ENCODE data around the gene GNAI3.
A peak's percentile ranks its signal among the peaks of the same experiment; 100 is the strongest.

GNAI3 gene

GRCh38 chr1:109513110-109513710 is 35.2 kb upstream of the GNAI3 start:
- Mint-ChIP-seq H3K27ac (no peak overlapping the region), H3K27me3 (ENCODE audit: low read depth) (peaks cover 45% of the 10 kb centered on the region), H3K4me3 (no peak overlapping the region), H3K9me3 (no peaks in the 10 kb centered on the region), H3K4me1 (ENCODE audit: low read depth) (peaks cover 9% of the 10 kb centered on the region), H3K36me3 (ENCODE audit: low read depth) (no peaks in the 10 kb centered on the region)
- DNase-seq (ENCODE audit: low spot score) = no peak

GRCh38 chr1:109514846-109515245 is 33.6 kb upstream of the GNAI3 start:
- peaks cover 4% of the 10 kb centered on the region for H3K4me1 Mint-ChIP-seq (ENCODE audit: low read depth)

GRCh38 chr1:109516872-109517271 is 31.5 kb upstream of the GNAI3 start:
- no peak for DNase-seq (ENCODE audit: low spot score)
- H3K27ac Mint-ChIP-seq = no peak overlapping the region
- H3K9me3 Mint-ChIP-seq = no peaks in the 10 kb centered on the region
- H3K36me3 Mint-ChIP-seq (ENCODE audit: low read depth) = no peaks in the 10 kb centered on the region
- peaks cover 18% of the 10 kb centered on the region for H3K27me3 Mint-ChIP-seq (ENCODE audit: low read depth)
- H3K4me3 Mint-ChIP-seq = no peak overlapping the region
- H3K4me1 Mint-ChIP-seq (ENCODE audit: low read depth) = no peaks in the 10 kb centered on the region

More at GRCh38 chr1:109514846-109515245, 33.6 kb upstream of the GNAI3 start:
- peaks cover 33% of the 10 kb centered on the region for H3K27me3 Mint-ChIP-seq (ENCODE audit: low read depth)
- no peak for DNase-seq (ENCODE audit: low spot score)
- no peaks in the 10 kb centered on the region for H3K9me3 Mint-ChIP-seq
- H3K4me3 Mint-ChIP-seq = no peak overlapping the region
- no peak overlapping the region for H3K27ac Mint-ChIP-seq
- H3K36me3 Mint-ChIP-seq (ENCODE audit: low read depth) = no peaks in the 10 kb centered on the region

- H3K4me1 Mint-ChIP-seq (ENCODE audit: low read depth) = no peaks in the 10 kb centered on the region
- no peak overlapping the region for H3K4me3 Mint-ChIP-seq
- no peak for DNase-seq (ENCODE audit: low spot score)
- H3K27me3 Mint-ChIP-seq (ENCODE audit: low read depth) = peaks cover 19% of the 10 kb centered on the region
- no peak overlapping the region for H3K27ac Mint-ChIP-seq
- H3K9me3 Mint-ChIP-seq = no peaks in the 10 kb centered on the region
- H3K36me3 Mint-ChIP-seq (ENCODE audit: low read depth) = no peaks in the 10 kb centered on the region
These were observed 31.1 kb upstream of the GNAI3 start for GRCh38 chr1:109517337-109517736.

GRCh38 chr1:109521002-109521951 is 27.1 kb upstream of the GNAI3 start:
- H3K27ac Mint-ChIP-seq = no peak overlapping the region
- no peak for DNase-seq (ENCODE audit: low spot score)
- peaks cover 26% of the 10 kb centered on the region for H3K27me3 Mint-ChIP-seq (ENCODE audit: low read depth)
- no peak overlapping the region for H3K4me3 Mint-ChIP-seq
- no peaks in the 10 kb centered on the region for H3K4me1 Mint-ChIP-seq (ENCODE audit: low read depth)
- no peaks in the 10 kb centered on the region for H3K36me3 Mint-ChIP-seq (ENCODE audit: low read depth)
- H3K9me3 Mint-ChIP-seq = no peaks in the 10 kb centered on the region

GRCh38 chr1:109522026-109522425 is 26.4 kb upstream of the GNAI3 start:
- H3K4me1 Mint-ChIP-seq (ENCODE audit: low read depth) = no peaks in the 10 kb centered on the region
- no peak for DNase-seq (ENCODE audit: low spot score)
- no peaks in the 10 kb centered on the region for H3K36me3 Mint-ChIP-seq (ENCODE audit: low read depth)
- no peaks in the 10 kb centered on the region for H3K9me3 Mint-ChIP-seq
- H3K27ac Mint-ChIP-seq = no peak overlapping the region
- H3K4me3 Mint-ChIP-seq = no peak overlapping the region
- peaks cover 25% of the 10 kb centered on the region for H3K27me3 Mint-ChIP-seq (ENCODE audit: low read depth)

GRCh38 chr1:109523706-109524105 is 24.7 kb upstream of the GNAI3 start:
- no peak overlapping the region for H3K27ac Mint-ChIP-seq
- H3K9me3 Mint-ChIP-seq = no peaks in the 10 kb centered on the region

GRCh38 chr1:109527098-109527811 is 21.2 kb upstream of the GNAI3 start:
- Mint-ChIP-seq H3K27me3 (ENCODE audit: low read depth) (peaks cover 18% of the 10 kb centered on the region), H3K4me3 (no peak overlapping the region), H3K36me3 (ENCODE audit: low read depth) (no peaks in the 10 kb centered on the region), H3K27ac (no peak overlapping the region), H3K9me3 (no peaks in the 10 kb centered on the region), H3K4me1 (ENCODE audit: low read depth) (peaks cover 11% of the 10 kb centered on the region)
- DNase-seq (ENCODE audit: low spot score) = no peak

More at GRCh38 chr1:109523706-109524105, 24.7 kb upstream of the GNAI3 start:
- Mint-ChIP-seq H3K36me3 (ENCODE audit: low read depth) (no peaks in the 10 kb centered on the region), H3K4me3 (no peak overlapping the region), H3K27me3 (ENCODE audit: low read depth) (peaks cover 25% of the 10 kb centered on the region), H3K4me1 (ENCODE audit: low read depth) (no peaks in the 10 kb centered on the region)
- DNase-seq (ENCODE audit: low spot score) = no peak

GRCh38 chr1:109527846-109528695 is 20.3 kb upstream of the GNAI3 start:
- Mint-ChIP-seq H3K27me3 (ENCODE audit: low read depth) (peaks cover 13% of the 10 kb centered on the region), H3K36me3 (ENCODE audit: low read depth) (no peaks in the 10 kb centered on the region)

GRCh38 chr1:109528712-109529111 is 19.7 kb upstream of the GNAI3 start:
- Mint-ChIP-seq H3K36me3 (ENCODE audit: low read depth) (no peaks in the 10 kb centered on the region), H3K27ac (peak overlapping the region; percentile 38), H3K27me3 (ENCODE audit: low read depth) (peaks cover 12% of the 10 kb centered on the region), H3K9me3 (no peaks in the 10 kb centered on the region), H3K4me1 (ENCODE audit: low read depth) (peaks cover 19% of the 10 kb centered on the region), H3K4me3 (no peak overlapping the region)
- DNase-seq (ENCODE audit: low spot score) = no peak

More at GRCh38 chr1:109527846-109528695, 20.3 kb upstream of the GNAI3 start:
- Mint-ChIP-seq H3K4me3 (no peak overlapping the region), H3K9me3 (no peaks in the 10 kb centered on the region), H3K27ac (no peak overlapping the region), H3K4me1 (ENCODE audit: low read depth) (peaks cover 18% of the 10 kb centered on the region)
- no peak for DNase-seq (ENCODE audit: low spot score)

- no peaks in the 10 kb centered on the region for H3K36me3 Mint-ChIP-seq (ENCODE audit: low read depth)
- H3K4me1 Mint-ChIP-seq (ENCODE audit: low read depth) = peaks cover 19% of the 10 kb centered on the region
- no peak overlapping the region for H3K27ac Mint-ChIP-seq
- H3K27me3 Mint-ChIP-seq (ENCODE audit: low read depth) = peaks cover 8% of the 10 kb centered on the region
- H3K4me3 Mint-ChIP-seq = no peak overlapping the region
- no peak for DNase-seq (ENCODE audit: low spot score)
- H3K9me3 Mint-ChIP-seq = no peaks in the 10 kb centered on the region
These were observed 18.4 kb upstream of the GNAI3 start for GRCh38 chr1:109529881-109530456.

GRCh38 chr1:109530457-109531087 is 17.8 kb upstream of the GNAI3 start:
- Mint-ChIP-seq H3K4me3 (peak overlapping the region; percentile 54), H3K27ac (peak overlapping the region; percentile 68), H3K27me3 (ENCODE audit: low read depth) (peaks cover 8% of the 10 kb centered on the region), H3K36me3 (ENCODE audit: low read depth) (no peaks in the 10 kb centered on the region), H3K4me1 (ENCODE audit: low read depth) (peaks cover 19% of the 10 kb centered on the region), H3K9me3 (no peaks in the 10 kb centered on the region)
- no peak for DNase-seq (ENCODE audit: low spot score)
